Activated CD8-positive, alpha-beta memory T cell treated with anti-CD3 and anti-CD28 coated beads for 4 hours (primary cell): Measurements from ENCODE around the gene KRTAP21-2.
"Not testable (repeated sequence)": the region's sequence is repeated elsewhere in the genome, so short reads cannot be mapped to it uniquely, and the experiment has no call there.

Source experiments
- DNase-seq, 2 donors: peaks; one replicate each; pipeline ENCODE4 v3.0.0-alpha.2; 2020; ENCODE audit warnings: low read depth in 2 of 2

KRTAP21-2 gene

GRCh38 chr21:30747159-30747558, at the start of gene KRTAP21-2:
Gene KRTAP21-2 (minus strand): TSS chr21:30747259. CDS start chr21:30747202, 57 bp downstream.
- DNase-seq, result no peak

- no peak for DNase-seq
Observed at GRCh38 chr21:30793581-30794314, 46.7 kb upstream of the KRTAP21-2 start.

- DNase-seq, result no peak
Observed at GRCh38 chr21:30779249-30779648, 32.2 kb upstream of the KRTAP21-2 start.

- DNase-seq, result no peak
Observed at GRCh38 chr21:30769724-30770431, 22.8 kb upstream of the KRTAP21-2 start.

GRCh38 chr21:30760776-30761175, 13.7 kb upstream of the KRTAP21-2 start:
- DNase-seq, result no peak

GRCh38 chr21:30758306-30758705, 11.2 kb upstream of the KRTAP21-2 start:
- no peak for DNase-seq

GRCh38 chr21:30755328-30755727, 8.3 kb upstream of the KRTAP21-2 start, which contains the start of gene KRTAP21-1:
Gene KRTAP21-1 (minus strand): TSS chr21:30755428. CDS start chr21:30755378, 50 bp downstream.
- DNase-seq, result not testable (repeated sequence)

GRCh38 chr21:30740462-30740861, 6.6 kb downstream of the KRTAP21-2 start:
- DNase-seq, result no peak

- no peak for DNase-seq
Observed at GRCh38 chr21:30733026-30733425, 14.0 kb downstream of the KRTAP21-2 start.

GRCh38 chr21:30726726-30727125, 20.3 kb downstream of the KRTAP21-2 start:
- no peak for DNase-seq

GRCh38 chr21:30719401-30719800, 27.7 kb downstream of the KRTAP21-2 start:
- no peak for DNase-seq

- no peak for DNase-seq
Observed at GRCh38 chr21:30718239-30718909, 28.7 kb downstream of the KRTAP21-2 start, which contains the start of gene KRTAP21-3. Gene KRTAP21-3 (minus strand): TSS chr21:30718777. CDS start chr21:30718759, 18 bp downstream.

- DNase-seq, result no peak
Observed at GRCh38 chr21:30717105-30717504, 30.0 kb downstream of the KRTAP21-2 start.

- DNase-seq, result no peak
Observed at GRCh38 chr21:30714946-30715345, 32.1 kb downstream of the KRTAP21-2 start.

GRCh38 chr21:30714456-30714855, 32.6 kb downstream of the KRTAP21-2 start:
- no peak for DNase-seq

- DNase-seq, result no peak
Observed at GRCh38 chr21:30713766-30714165, 33.3 kb downstream of the KRTAP21-2 start.

- DNase-seq, result peak in 1 of 2 donors; percentile 19
Observed at GRCh38 chr21:30710499-30710898, 36.6 kb downstream of the KRTAP21-2 start.

GRCh38 chr21:30707409-30707808, 39.6 kb downstream of the KRTAP21-2 start:
- no peak for DNase-seq
